Spleen (tissue), 11 donors: Measurements from ENCODE around the gene FAM83B. TPM values are rescaled to one million over a fixed set of nuclear protein-coding genes. Genes with fewer than 3 reads are reported as not detected.
"Not testable (repeated sequence)": the region's sequence is repeated elsewhere in the genome, so short reads cannot be mapped to it uniquely, and the experiment has no call there.

ENCODE experiments used
- DNase-seq: peaks from one replicate; pipeline ENCODE4 v3.0.0-alpha.2; 2020
- H3K27ac ChIP-seq, 8 donors: fragments of 200-600 bp; sonication (generic) in 7 of 8; 1 replicate in 4 of 8; 2 replicates in 4 of 8; pipeline versions ENCODE4 v1.5.0 to v1.8.0; 2016 to 2021; ENCODE audit warnings: inconsistent platforms in 4 of 8, mild to moderate bottlenecking in 4 of 8, moderate library complexity in 1 of 8
- H3K27me3 ChIP-seq, 7 donors: fragments of 200-600 bp; sonication (generic) in 6 of 7; replicated peaks in 1 of 7; 1 replicate in 4 of 7; 2 replicates in 3 of 7; pipeline versions ENCODE4 v1.5.0 to v1.8.0; 2016 to 2021; ENCODE audit warnings: inconsistent platforms in 3 of 7, mild to moderate bottlenecking in 1 of 7
- H3K36me3 ChIP-seq, 6 donors: fragments of 200-600 bp; sonication (generic) in 5 of 6; 1 replicate in 4 of 6; 2 replicates in 2 of 6; pipeline versions ENCODE4 v1.5.0 to v1.8.0; 2016 to 2021; ENCODE audit warnings: inconsistent platforms in 2 of 6
- H3K4me1 ChIP-seq, 6 donors: fragments of 200-600 bp; sonication (generic) in 5 of 6; 1 replicate in 3 of 6; 2 replicates in 3 of 6; pipeline versions ENCODE4 v1.5.0 to v1.8.0; 2016 to 2021; ENCODE audit warnings: inconsistent platforms in 3 of 6
- H3K4me3 ChIP-seq, 8 donors: fragments of 200-600 bp; sonication (generic) in 7 of 8; 1 replicate in 4 of 8; 2 replicates in 4 of 8; pipeline versions ENCODE4 v1.5.0 to v1.8.0; 2016 to 2021; ENCODE audit warnings: inconsistent platforms in 4 of 8, mild to moderate bottlenecking in 4 of 8, moderate library complexity in 2 of 8
- H3K9me3 ChIP-seq, 8 donors: fragments of 200-600 bp; sonication (generic) in 7 of 8; 1 replicate in 4 of 8; 2 replicates in 4 of 8; pipeline versions ENCODE4 v1.5.0 to v1.8.0; 2016 to 2021; ENCODE audit warnings: inconsistent platforms in 4 of 8
- POLR2A ChIP-seq, 3 donors: fragments of 450-650 bp; IDR thresholded peaks; one replicate each; pipeline ENCODE4 v1.5.1; 2017; ENCODE audit warnings: antibody characterized with exemption in 3 of 3, mild to moderate bottlenecking in 1 of 3
- POLR2AphosphoS5 ChIP-seq, 3 donors: sonication (generic); formaldehyde crosslinking; IDR thresholded peaks; one replicate each; pipeline ENCODE4 v1.5.1; 2017; ENCODE audit warnings: antibody characterized with exemption in 3 of 3
- WGBS, 5 donors: extraction: QIAGEN DNeasy Blood & Tissue Kit in 3 of 5; methylation state at CpG; one replicate each; pipeline versions ENCODE4 v1.1.5 to v1.1.7; 2013 to 2018; 5-methylcytosine and 5-hydroxymethylcytosine counted together
- intact Hi-C: fragments of 100-400 bp; cut with DNase I; formaldehyde crosslinking; loops from one replicate; pipeline ENCODE4 v1.15.0; 2023; ENCODE audit warnings: low total_unique reads
- polyA plus RNA-seq, 3 donors: library from polyadenylated mRNA; stranded (reverse); fragments of 200-250 nt; gene quantifications; one replicate each; pipeline ENCODE4 v1.2.1, GENCODE V29; 2013
- total RNA-seq, 7 donors: library from RNA; depleted of rRNA in 3 of 7; stranded (reverse); fragments of >200 nt in 3 of 7; fragmentation: NEBNext Ultra II Directional in 4 of 7; extraction: Animal tissue kit (Norgen Biotek cat#: 25700) in 4 of 7; gene quantifications; one replicate each; pipeline versions ENCODE4 v1.1.0 to v1.2.1, GENCODE V29; 2016 to 2021
- TF ChIP-seq, protein P1 (sequence below), 11 experiments: fragments of 200-600 bp in 7 of 11; fragments of 450-650 bp in 4 of 11; sonication (generic) in 4 of 11; IDR thresholded peaks in 8 of 11; conservative IDR thresholded peaks in 3 of 11; 1 replicate in 7 of 11; 2 replicates in 4 of 11; pipeline versions ENCODE4 v1.4.0 to v1.8.0; 2016 to 2021; ENCODE audit warnings: antibody characterized with exemption in 11 of 11, inconsistent platforms in 4 of 11, mild to moderate bottlenecking in 1 of 11
- donor health status: healthy with polysubstance abuse.
- donor health status: DM: no; HTN: no; CAD: no; lungs with moderate emphysema.
- donor health status: DM: no; HTN: no; CAD: no.
- donor health status: Bipolar disorder and iron deficiency.
- donor health status: healthy.
- donor health status: DM: no; HTN: no; CAD: no.
- donor health status: DM: yes; HTN: yes; CAD: no.

FAM83B gene
- total and polyA plus RNA-seq, 10 donors: not detected

- 80 to 89% (median 81%) methylated on average over 3 of the region's 3 CpGs for WGBS, 5 donors
- H3K27ac ChIP-seq: no peak overlapping the region
- H3K36me3 ChIP-seq: no peaks in the 10 kb centered on the region
- TF ChIP-seq POLR2AphosphoS5 (IDR thresholded peaks at IDR 0.05): no peak
- no peak for TF ChIP-seq POLR2A (IDR thresholded peaks at IDR 0.05)
- TF ChIP-seq, protein P1, sequence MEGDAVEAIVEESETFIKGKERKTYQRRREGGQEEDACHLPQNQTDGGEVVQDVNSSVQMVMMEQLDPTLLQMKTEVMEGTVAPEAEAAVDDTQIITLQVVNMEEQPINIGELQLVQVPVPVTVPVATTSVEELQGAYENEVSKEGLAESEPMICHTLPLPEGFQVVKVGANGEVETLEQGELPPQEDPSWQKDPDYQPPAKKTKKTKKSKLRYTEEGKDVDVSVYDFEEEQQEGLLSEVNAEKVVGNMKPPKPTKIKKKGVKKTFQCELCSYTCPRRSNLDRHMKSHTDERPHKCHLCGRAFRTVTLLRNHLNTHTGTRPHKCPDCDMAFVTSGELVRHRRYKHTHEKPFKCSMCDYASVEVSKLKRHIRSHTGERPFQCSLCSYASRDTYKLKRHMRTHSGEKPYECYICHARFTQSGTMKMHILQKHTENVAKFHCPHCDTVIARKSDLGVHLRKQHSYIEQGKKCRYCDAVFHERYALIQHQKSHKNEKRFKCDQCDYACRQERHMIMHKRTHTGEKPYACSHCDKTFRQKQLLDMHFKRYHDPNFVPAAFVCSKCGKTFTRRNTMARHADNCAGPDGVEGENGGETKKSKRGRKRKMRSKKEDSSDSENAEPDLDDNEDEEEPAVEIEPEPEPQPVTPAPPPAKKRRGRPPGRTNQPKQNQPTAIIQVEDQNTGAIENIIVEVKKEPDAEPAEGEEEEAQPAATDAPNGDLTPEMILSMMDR (IDR thresholded peaks at IDR 0.05 in 8 of 11, conservative IDR thresholded peaks at IDR 0.05 in 3 of 11): no peak
- H3K4me1 ChIP-seq: no peaks in the 10 kb centered on the region
- intact Hi-C loops: no loop called here
- H3K4me3 ChIP-seq: no peak overlapping the region
- H3K27me3 ChIP-seq: no peaks in the 10 kb centered on the region
- DNase-seq: no peak
- peaks cover 0 to 6% (median 0%) of the 10 kb centered on the region in 8 donors for H3K9me3 ChIP-seq
Measured at GRCh38 chr6:54970337-54970736, 123.8 kb downstream of the FAM83B start.

DNA sequence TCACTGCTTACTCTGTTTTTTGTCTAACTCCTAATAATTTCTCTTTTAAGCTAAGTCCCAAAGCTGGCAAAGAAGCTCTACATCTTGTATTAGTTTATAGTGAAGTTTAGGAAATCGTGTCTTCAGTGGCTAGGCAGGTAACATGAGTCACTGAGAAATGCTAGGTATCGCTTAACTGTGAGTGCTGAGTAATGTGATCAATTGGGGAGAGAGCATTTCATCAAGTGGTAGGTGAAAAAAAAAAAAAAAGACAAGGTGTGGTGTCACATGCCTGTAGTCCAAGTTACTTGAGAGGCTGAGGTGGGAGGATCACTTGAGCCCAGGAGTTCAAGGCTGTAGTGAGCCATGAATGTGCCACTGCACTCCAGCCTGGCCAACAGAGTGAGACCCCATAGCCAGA, 125.3 kb downstream of the FAM83B start:
- H3K27ac ChIP-seq: no peak overlapping the region
- TF ChIP-seq POLR2AphosphoS5 (IDR thresholded peaks at IDR 0.05): no peak
- TF ChIP-seq, protein P1 (IDR thresholded peaks at IDR 0.05 in 8 of 11, conservative IDR thresholded peaks at IDR 0.05 in 3 of 11): no peak
- TF ChIP-seq POLR2A (IDR thresholded peaks at IDR 0.05): no peak
- DNase-seq: no peak
- no peak overlapping the region for H3K4me3 ChIP-seq
- peaks cover 0 to 6% (median 0%) of the 10 kb centered on the region in 8 donors for H3K9me3 ChIP-seq
- WGBS, 5 donors: 45 to 90% (median 81%) methylated on average over 2 of the region's 2 CpGs
- intact Hi-C loops: no loop called here
- no peaks in the 10 kb centered on the region for H3K36me3 ChIP-seq
- H3K4me1 ChIP-seq: no peaks in the 10 kb centered on the region
- H3K27me3 ChIP-seq: no peaks in the 10 kb centered on the region

DNA sequence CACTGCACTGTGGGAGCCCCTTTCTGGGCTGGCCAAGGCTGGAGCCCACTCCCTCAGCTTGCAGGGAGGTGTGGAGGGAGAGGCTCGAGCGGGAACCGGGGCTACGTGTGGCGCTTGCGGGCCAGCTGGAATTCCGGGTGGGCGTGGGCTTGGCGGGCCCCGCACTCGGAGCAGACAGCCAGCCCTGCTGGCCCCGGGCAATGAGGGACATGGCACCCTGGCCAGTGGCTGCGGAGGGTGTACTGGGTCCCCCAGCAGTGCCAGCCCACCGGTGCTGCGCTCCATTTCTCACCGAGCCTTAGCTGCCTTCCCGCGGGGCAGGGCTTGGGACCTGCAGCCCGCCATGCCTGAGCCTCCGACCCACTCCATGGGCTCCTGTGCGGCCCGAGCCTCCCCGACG, 132.6 kb downstream of the FAM83B start:
- WGBS, 5 donors: 92 to 98% (median 95%) methylated on average over 4 to 24 of the region's 24 CpGs

DNA sequence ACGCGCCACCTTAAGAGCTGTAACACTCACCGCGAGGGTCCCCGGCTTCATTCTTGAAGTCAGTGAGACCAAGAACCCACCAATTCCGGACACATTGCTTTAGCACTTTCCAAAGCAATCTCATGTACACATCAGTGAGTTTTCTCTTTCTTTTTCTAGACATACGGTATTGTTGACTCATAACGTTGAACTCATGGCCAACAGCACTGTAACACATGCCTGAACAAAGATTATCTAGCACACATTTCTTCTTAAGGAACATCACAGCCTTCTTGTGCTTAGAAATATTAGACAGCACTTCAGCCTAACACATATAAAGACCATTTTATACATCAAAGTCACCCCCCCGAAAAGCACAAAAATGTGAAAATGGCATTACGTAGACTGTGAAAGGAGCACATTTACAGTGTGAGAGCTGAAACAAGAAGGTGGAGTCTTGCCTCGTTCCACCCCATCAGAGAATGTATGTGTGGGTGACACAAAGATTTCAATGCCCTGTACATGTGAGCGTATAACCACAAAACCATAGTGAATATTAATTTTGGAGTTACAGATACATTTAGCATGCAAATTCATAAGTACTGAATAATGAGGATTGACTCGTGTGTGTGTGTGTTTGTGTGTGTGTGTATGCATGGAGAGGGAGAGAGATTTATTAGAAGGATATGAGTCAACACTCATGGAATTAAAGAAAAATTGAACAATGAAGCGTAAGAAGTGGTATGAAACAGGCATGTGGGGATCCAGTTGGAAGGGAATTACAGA, 134.1 kb downstream of the FAM83B start:
- H3K27ac ChIP-seq: no peak overlapping the region
- no peaks in the 10 kb centered on the region for H3K27me3 ChIP-seq
- no peak for DNase-seq
- 85 to 93% (median 89%) methylated on average over 14 of the region's 14 CpGs for WGBS, 5 donors
- H3K9me3 ChIP-seq: peaks cover 0 to 40% (median 19%) of the 10 kb centered on the region in 8 donors
- intact Hi-C loops: no loop called here
- no peaks in the 10 kb centered on the region for H3K36me3 ChIP-seq
- TF ChIP-seq, protein P1 (IDR thresholded peaks at IDR 0.05 in 8 of 11, conservative IDR thresholded peaks at IDR 0.05 in 3 of 11): no peak
- TF ChIP-seq POLR2AphosphoS5 (IDR thresholded peaks at IDR 0.05) (no peak), POLR2A (IDR thresholded peaks at IDR 0.05) (no peak)
- H3K4me1 ChIP-seq: no peaks in the 10 kb centered on the region
- H3K4me3 ChIP-seq: no peak overlapping the region

More for the DNA sequence above, 132.6 kb downstream of the FAM83B start:
- peaks cover 0 to 24% (median 7%) of the 10 kb centered on the region in 8 donors for H3K9me3 ChIP-seq
- DNase-seq: peak; percentile 56
- H3K4me3 ChIP-seq, H3K27ac ChIP-seq, H3K36me3 ChIP-seq, H3K4me1 ChIP-seq, intact Hi-C loops, H3K27me3 ChIP-seq: not testable (repeated sequence)
